Kidney (tissue), 14 donors: Measurements from ENCODE around the gene WFDC1. TPM values are rescaled to one million over a fixed set of nuclear protein-coding genes. Genes with fewer than 3 reads are reported as not detected.

Source experiments
- DNase-seq, 5 donors: peaks; one replicate each; pipeline ENCODE4 v3.0.0-alpha.2; 2013 to 2020
- FAIRE-seq: peaks from 2 replicates; lab custom pipeline; 2012; peaks lifted over from hg19 to GRCh38; lab: Jason Lieb, UNC
- H3K27ac ChIP-seq, 2 donors: one replicate each; pipeline ENCODE4 v1.7.0; 2013; ENCODE audit warnings: low read depth in 2 of 2, low read length in 2 of 2, inconsistent platforms in 1 of 2
- H3K27me3 ChIP-seq: one replicate; pipeline ENCODE4 v1.7.1; 2013; ENCODE audit warnings: low read length, inconsistent platforms; ENCODE audit not compliant: control insufficient read depth, insufficient read depth
- H3K36me3 ChIP-seq, 3 donors: one replicate each; pipeline versions ENCODE4 v1.7.0 to v1.7.1; 2013; ENCODE audit warnings: low read length in 3 of 3, control low read depth in 1 of 3, inconsistent platforms in 1 of 3; ENCODE audit not compliant: insufficient read depth in 3 of 3, control insufficient read depth in 2 of 3
- H3K4me1 ChIP-seq, 3 donors: one replicate each; pipeline versions ENCODE4 v1.7.0 to v1.7.1; 2013; ENCODE audit warnings: low read length in 3 of 3, inconsistent platforms in 1 of 3, low read depth in 1 of 3; ENCODE audit not compliant: control insufficient read depth in 2 of 3, insufficient read depth in 2 of 3
- H3K4me3 ChIP-seq, 3 donors: one replicate each; pipeline versions ENCODE4 v1.7.0 to v1.8.1; 2013; ENCODE audit warnings: low read length in 3 of 3, control low read depth in 1 of 3, inconsistent platforms in 1 of 3
- H3K9ac ChIP-seq, 3 donors: one replicate each; pipeline versions ENCODE4 v1.7.0 to v1.7.1; 2013; ENCODE audit warnings: low read length in 3 of 3, control low read depth in 1 of 3, inconsistent platforms in 1 of 3
- H3K9me3 ChIP-seq, 3 donors: one replicate each; pipeline versions ENCODE4 v1.7.0 to v1.7.1; 2013; ENCODE audit warnings: low read length in 3 of 3, control low read depth in 1 of 3, inconsistent platforms in 1 of 3; ENCODE audit not compliant: control insufficient read depth in 2 of 3, insufficient read depth in 1 of 3
- CTCF ChIP-seq: IDR thresholded peaks from 3 replicates; pipeline ENCODE4 v1.5.1; 2012; ENCODE audit warnings: mild to moderate bottlenecking, moderate library complexity, borderline replicate concordance; ENCODE audit not compliant: insufficient read depth; ENCODE audit errors: extremely low read depth
- intact Hi-C: fragments of 100-400 bp; cut with DNase I; formaldehyde crosslinking; loops from one replicate; pipeline ENCODE4 v1.11.1; 2022
- polyA plus RNA-seq: library from polyadenylated mRNA; stranded (reverse); fragments of 350-450 nt; fragmentation: Illumina TruSeq; extraction: RNeasy Lipid Tissue Mini Kit (QIAGEN cat#74804); gene quantifications from one replicate; pipeline ENCODE4 v1.2.3, GENCODE V29; 2014; ENCODE audit warnings: low read depth, low replicate concordance; ENCODE audit not compliant: insufficient read depth
- total RNA-seq: library from RNA; stranded (reverse); fragmentation: NEBNext Ultra II Directional; extraction: Animal tissue kit (Norgen Biotek cat#: 25700); gene quantifications from one replicate; pipeline ENCODE4 v1.2.1, GENCODE V29; 2021
- donor health status: control.
- donor health status: control.
- donor health status: control.
- donor health status: control.
- donor health status: control.
- donor health status: DM: yes; HTN: yes; CAD: no.
- donor health status: Normal renal cell carcinoma (clear cell type).

WFDC1 gene
- total and polyA plus RNA-seq, 2 donors from 2014 or later, result 11.1 to 34.8 TPM

GRCh38 chr16:84310642-84311041 is 16.0 kb downstream of the WFDC1 start:
- no peak for TF ChIP-seq CTCF
- Histone ChIP-seq H3K4me1 (no peaks in the 10 kb centered on the region), H3K27ac (no peak overlapping the region), H3K4me3 (no peak overlapping the region), H3K27me3 (no peaks in the 10 kb centered on the region), H3K9ac (no peak overlapping the region), H3K9me3 (peaks cover 0 to 1% (median 0%) of the 10 kb centered on the region in 3 donors), H3K36me3 (no peaks in the 10 kb centered on the region)
- no peak for FAIRE-seq
- DNase-seq, result no peak
- intact Hi-C loops, result no loop called here

- H3K4me1 ChIP-seq, result no peaks in the 10 kb centered on the region
- peak in 3 of 5 donors; percentile 36 to 62 (median 44) for DNase-seq
- peak overlapping the region in 1 of 3 donors; percentile 2 for H3K4me3 ChIP-seq
- no peak for FAIRE-seq
- H3K9me3 ChIP-seq, result peaks cover 1 to 3% (median 2%) of the 10 kb centered on the region in 3 donors
- no peaks in the 10 kb centered on the region for H3K27me3 ChIP-seq
- no peaks in the 10 kb centered on the region for H3K36me3 ChIP-seq
- no peak overlapping the region for H3K9ac ChIP-seq
- TF ChIP-seq CTCF, result no peak
- H3K27ac ChIP-seq, result no peak overlapping the region
- intact Hi-C loops, result no loop called here
Measured at GRCh38 chr16:84312783-84313382, 18.2 kb downstream of the WFDC1 start.

DNA sequence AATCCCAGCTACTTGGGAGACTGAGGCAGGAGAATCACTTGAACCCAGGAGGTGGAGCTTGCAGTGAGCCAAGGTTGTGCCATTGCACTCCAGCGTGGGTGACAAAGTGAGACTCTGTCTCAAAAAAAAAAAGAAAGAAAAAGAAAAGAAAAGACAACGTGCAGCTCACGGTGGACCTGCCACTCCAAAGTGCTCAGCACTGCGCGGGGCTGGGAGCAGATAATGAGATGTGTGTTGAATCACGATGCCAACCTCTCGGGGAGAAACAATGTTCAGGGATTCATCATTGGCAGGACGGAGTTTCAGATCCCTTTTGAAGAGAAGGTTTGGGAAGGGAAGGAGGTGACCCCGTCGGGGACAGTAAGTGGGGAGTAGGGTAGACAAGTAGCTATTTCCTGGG is 19.2 kb downstream of the WFDC1 start:
- Histone ChIP-seq H3K27me3 (no peaks in the 10 kb centered on the region), H3K4me1 (no peaks in the 10 kb centered on the region), H3K4me3 (no peak overlapping the region), H3K36me3 (no peaks in the 10 kb centered on the region), H3K27ac (no peak overlapping the region), H3K9ac (no peak overlapping the region), H3K9me3 (peaks cover 1 to 3% (median 3%) of the 10 kb centered on the region in 3 donors)
- FAIRE-seq (no peak), DNase-seq (no peak)
- intact Hi-C loops, result no loop called here
- no peak for TF ChIP-seq CTCF
